ENCODE measurements around the gene UTP14A.

The UTP14A gene

DNA sequence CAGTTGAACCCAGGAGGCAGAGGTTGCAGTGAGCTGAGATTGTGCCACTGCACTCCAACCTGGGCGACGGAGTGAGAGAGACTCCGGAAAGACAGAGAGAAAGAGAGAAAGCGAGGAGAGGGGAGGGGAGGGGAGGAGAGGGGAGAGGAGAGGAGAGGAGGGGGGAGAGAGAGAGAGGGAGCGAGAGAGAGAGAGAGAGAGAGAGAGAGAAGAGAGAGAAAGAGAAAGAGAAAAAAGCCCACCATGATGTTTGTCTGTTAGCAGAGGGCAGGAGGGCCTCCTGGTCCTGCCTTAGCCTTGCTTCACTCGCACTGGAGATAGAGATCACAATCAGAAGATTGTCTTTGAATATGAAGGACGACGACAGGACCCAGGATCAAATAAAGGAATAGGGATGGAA lies 57.8 kb downstream of the UTP14A start:
- H3K4me1 ChIP-seq (ENCODE audit: control insufficient read depth, low read depth, low read length) = no peaks in the 10 kb centered on the region
- H3K9me3 ChIP-seq (ENCODE audit: control insufficient read depth, low read depth, low read length) = no peaks in the 10 kb centered on the region
- H3K4me3 ChIP-seq (ENCODE audit: low read length) = no peak overlapping the region
- peaks cover 23% of the 10 kb centered on the region for H3K27me3 ChIP-seq (ENCODE audit: control insufficient read depth, insufficient read depth, low read length)
- H3K27ac ChIP-seq (ENCODE audit: low read length) = no peak overlapping the region
- H3K9ac ChIP-seq (ENCODE audit: low read length) = no peak overlapping the region
- H3K36me3 ChIP-seq (ENCODE audit: control insufficient read depth, low read depth, low read length) = no peaks in the 10 kb centered on the region

DNA sequence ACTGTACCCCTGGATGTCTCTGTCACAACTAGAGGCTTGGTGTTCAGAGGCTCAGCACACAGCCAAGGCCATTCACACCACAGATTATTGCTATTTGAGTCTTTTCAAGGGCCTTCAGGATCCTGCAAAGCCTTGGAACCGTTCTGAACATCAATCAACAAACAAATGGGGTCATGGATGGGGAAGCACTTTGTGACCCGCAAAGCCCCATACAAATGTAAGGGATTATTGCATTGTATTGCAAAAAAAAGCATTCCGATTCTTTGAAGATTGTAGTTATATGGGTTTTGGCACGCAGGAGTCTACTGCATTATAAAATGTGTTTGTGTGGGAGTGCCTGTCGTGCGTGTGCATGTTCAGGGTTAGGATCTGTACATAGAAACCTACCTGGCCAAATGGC lies 59.2 kb downstream of the UTP14A start:
- Histone ChIP-seq H3K4me1 (ENCODE audit: control insufficient read depth, low read depth, low read length) (no peaks in the 10 kb centered on the region), H3K9ac (ENCODE audit: low read length) (no peak overlapping the region), H3K27ac (ENCODE audit: low read length) (no peak overlapping the region), H3K27me3 (ENCODE audit: control insufficient read depth, insufficient read depth, low read length) (peaks cover 9% of the 10 kb centered on the region), H3K9me3 (ENCODE audit: control insufficient read depth, low read depth, low read length) (no peaks in the 10 kb centered on the region), H3K4me3 (ENCODE audit: low read length) (no peak overlapping the region), H3K36me3 (ENCODE audit: control insufficient read depth, low read depth, low read length) (no peaks in the 10 kb centered on the region)

DNA sequence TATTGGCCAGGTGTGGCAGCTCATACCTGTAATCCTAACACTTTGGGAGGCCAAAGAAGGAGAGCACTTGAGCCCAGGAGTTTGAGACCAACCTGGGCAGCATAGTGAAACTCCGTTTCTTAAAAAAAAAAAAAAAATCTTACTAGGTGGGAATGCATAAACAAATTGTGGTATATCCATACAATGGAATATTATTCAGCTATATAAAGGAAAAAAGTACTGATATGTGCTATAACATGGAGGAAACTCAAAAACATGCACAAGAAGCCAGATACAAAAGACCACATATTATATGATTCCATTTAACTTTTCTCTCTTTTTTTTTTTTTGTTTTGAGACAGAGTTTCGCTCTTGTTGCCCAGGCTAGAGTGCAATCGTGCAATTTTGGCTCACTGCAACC lies 63.0 kb downstream of the UTP14A start:
- Histone ChIP-seq H3K4me3 (ENCODE audit: low read length) (no peak overlapping the region), H3K27ac (ENCODE audit: low read length) (no peak overlapping the region), H3K9ac (ENCODE audit: low read length) (no peak overlapping the region), H3K4me1 (ENCODE audit: control insufficient read depth, low read depth, low read length) (no peaks in the 10 kb centered on the region), H3K27me3 (ENCODE audit: control insufficient read depth, insufficient read depth, low read length) (no peaks in the 10 kb centered on the region), H3K9me3 (ENCODE audit: control insufficient read depth, low read depth, low read length) (peaks cover 7% of the 10 kb centered on the region), H3K36me3 (ENCODE audit: control insufficient read depth, low read depth, low read length) (no peaks in the 10 kb centered on the region)

DNA sequence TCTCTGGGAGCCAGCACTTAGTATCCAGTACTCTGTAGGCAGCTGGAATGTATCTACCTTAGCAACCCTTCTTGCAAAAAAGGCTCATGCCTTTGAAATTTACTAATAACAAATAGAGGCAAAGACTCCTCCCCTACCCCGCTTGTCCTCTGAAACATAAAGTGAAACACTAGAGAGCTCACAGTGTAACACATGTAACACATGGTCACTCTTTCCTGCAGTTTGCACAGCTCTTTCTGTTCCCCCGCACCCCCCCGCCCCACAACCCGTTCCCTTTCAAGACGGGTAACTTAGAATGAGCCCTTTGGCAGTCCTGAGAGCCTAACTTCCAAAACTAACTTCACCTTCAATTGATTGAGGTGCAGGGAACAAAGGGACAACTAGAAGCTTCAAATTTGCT lies 70.5 kb downstream of the UTP14A start:
- Histone ChIP-seq H3K4me3 (ENCODE audit: low read length) (no peak overlapping the region), H3K9me3 (ENCODE audit: control insufficient read depth, low read depth, low read length) (peaks cover 6% of the 10 kb centered on the region), H3K4me1 (ENCODE audit: control insufficient read depth, low read depth, low read length) (no peaks in the 10 kb centered on the region), H3K36me3 (ENCODE audit: control insufficient read depth, low read depth, low read length) (no peaks in the 10 kb centered on the region), H3K9ac (ENCODE audit: low read length) (no peak overlapping the region), H3K27ac (ENCODE audit: low read length) (no peak overlapping the region), H3K27me3 (ENCODE audit: control insufficient read depth, insufficient read depth, low read length) (peaks cover 34% of the 10 kb centered on the region)

Data from iPS-18a (cell line).